IPS-NIHi11 (cell line): ENCODE measurements around the gene DRD2.
A peak's percentile ranks its signal among the peaks of the same experiment; 100 is the strongest.
"Not testable (repeated sequence)": the region's sequence is repeated elsewhere in the genome, so short reads cannot be mapped to it uniquely, and the experiment has no call there.

Experiments
- DNase-seq: peaks from one replicate; pipeline ENCODE4 v3.0.0; 2012; ENCODE audit warnings: mixed read lengths, low spot score

DRD2 gene

DNA sequence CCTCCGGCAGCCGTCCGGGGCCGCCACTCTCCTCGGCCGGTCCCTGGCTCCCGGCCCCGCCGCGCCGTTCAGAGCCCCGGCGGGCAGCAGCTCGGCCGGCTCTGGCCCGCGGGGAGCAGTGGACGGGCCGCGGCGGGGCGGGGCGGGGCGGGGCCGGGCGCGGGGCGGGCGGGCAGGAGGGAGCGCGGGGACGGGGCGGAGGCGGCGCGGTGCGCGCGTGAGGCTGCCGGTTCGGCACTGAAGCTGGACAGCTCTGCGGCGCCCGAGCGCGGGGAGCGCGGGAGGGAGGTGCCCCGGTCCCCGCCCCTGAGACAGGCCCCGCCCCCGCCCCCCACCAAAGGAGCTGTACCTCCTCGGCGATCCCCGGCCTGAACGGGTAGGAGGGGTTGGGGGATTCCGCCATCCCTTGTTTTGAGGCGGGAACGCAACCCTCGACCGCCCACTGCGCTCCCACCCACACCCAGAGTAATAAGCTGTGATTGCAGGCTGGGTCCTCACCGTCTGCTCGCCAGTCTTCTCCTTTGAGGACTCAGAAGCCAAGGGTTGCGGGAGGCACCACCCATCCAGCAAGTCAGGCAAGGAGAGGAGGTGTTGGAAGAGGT is at the start of gene DRD2:
TSS of gene DRD2 (minus strand) at position 239 of the 602 bp plus-strand sequence. CDS start 50,747 bp downstream, outside the sequence.
- DNase-seq, result peak; percentile 85

DNA sequence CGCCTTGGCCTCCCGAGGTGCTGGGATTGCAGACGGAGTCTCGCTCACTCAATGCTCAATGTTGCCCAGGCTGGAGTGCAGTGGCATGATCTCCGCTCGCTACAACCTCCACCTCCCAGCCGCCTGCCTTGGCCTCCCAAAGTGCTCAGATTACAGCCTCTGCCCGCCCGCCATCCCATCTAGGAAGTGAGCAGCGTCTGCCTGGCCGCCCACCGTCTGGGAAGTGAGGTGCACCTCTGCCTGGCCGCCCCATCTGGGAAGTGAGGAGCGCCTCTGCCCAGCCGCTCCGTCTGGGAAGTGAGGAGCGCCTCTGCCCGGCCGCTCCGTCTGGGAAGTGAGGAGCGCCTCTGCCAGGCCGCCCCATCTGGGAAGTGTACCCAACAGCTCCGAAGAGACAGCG is 48.7 kb upstream of the DRD2 start:
- DNase-seq, result not testable (repeated sequence)

DNA sequence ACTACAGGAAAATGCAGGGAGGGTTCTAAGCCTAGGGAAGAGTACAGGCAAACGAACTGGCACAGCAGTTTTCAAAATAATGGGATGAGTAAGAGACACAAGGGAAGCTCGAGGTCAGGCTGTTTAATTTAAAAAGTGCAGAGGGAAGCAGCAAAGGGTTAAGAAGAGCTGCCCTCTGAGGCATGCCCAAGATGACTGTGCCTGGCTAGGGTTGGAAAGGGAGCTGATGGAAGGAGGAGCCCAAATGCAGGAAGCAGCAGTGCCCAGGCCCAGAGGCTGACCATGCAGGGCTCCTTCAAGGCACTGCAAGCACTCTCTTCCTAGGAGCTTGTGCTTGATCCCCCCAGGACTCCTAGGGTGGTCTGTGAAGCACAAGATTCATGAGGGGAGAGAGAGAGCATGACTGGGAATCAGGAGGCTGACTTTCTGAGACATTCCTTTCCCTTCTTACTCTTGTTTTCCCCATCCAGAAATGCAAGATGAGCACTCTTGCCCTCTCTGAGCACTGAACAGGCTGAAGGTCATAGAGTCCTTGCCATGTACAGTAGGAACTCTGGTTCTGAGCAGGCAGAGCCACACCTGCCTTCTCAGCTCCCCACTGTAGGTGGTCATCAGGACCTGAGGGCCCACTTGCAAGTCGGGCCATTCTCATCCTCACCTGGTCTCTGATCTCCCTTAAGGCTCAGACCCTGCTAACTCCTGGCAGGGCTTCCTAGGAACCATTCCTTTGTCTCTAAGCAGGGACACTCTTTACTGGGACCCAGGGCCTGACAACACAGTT is 46.7 kb upstream of the DRD2 start:
- DNase-seq, result no peak

DNA sequence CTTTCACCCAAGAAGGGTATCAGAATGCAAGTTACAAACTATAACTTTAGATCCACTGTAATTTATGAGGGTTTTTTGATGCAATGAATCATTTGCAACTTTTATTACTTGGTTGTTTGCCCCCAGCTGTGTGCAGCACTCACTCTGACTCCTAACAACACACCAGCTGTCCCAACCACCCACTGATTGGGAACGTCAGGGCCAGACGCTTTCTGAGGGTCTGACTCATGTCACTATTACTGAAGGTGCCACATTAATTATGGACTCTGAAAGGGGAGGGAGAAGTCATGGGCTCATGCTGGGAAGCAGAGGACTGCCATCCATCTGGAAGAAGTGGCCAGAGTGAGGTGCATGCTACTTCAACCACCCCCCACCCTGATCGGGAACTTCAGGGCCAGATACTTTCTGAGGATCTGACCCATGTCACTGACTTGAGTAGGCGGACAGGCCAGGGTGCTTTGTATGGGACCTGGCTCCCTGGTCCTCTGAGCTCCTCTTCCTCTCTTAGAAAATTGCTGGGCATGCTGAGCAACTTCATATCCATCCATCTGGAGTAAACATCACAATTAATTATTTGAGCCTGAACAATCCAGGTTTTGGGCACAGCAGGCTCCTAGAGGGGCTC is 44.9 kb upstream of the DRD2 start:
- DNase-seq, result no peak

DNA sequence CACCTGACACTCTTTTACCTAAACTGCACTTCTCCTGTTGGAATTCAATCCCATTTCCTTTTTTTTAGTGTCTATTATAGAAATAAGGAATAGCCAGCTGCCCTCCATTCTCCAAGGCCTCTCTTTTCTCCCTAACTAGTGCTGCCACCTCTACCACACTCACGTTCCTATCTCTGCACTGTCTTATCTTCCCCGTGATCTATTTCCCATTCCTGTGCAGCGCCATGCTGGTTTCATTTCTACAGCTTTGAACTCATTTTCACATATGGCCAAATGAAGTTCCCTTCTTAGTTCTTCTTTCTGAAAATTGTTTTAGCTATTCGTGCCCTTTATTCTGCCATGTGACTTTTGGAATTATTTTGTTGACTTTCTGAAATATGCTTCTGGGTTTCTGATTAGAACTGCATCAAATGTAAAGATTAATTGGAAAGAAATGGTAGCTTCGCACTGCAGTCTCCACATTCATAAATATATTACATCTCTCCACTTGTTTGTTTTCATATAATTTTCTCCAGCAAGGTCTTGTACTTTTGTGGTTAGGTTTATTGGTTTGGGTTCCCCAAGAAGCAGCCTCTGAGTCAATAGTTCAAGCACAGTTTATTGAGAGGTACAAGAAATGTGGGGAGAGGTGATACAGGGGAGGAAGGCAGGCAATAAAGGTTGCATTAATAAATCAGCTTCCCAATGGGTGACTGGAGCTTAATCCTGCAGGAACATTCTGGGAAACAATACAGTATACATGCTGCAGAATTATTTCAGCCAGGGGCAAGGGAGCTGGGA is 43.7 kb upstream of the DRD2 start:
- no peak for DNase-seq

DNA sequence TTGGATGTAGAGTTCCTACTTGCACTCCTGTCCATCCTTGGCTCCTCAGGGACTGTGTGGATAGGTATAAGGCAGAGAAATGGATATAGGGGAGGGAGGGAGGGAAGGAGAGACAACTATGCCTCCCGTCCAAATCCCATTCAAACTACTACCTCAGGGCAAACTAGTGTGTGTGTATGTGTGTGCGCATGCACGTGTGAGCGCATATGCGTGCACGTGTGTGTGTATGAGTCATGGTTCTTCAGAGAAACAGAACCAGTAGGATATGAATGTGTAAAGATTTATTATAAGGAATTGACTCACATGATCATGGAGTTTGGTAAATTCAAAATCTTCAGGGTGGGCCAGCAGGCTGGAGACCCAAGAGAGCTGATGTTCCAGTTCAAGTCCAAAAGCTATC is 42.2 kb upstream of the DRD2 start:
- no peak for DNase-seq

DNA sequence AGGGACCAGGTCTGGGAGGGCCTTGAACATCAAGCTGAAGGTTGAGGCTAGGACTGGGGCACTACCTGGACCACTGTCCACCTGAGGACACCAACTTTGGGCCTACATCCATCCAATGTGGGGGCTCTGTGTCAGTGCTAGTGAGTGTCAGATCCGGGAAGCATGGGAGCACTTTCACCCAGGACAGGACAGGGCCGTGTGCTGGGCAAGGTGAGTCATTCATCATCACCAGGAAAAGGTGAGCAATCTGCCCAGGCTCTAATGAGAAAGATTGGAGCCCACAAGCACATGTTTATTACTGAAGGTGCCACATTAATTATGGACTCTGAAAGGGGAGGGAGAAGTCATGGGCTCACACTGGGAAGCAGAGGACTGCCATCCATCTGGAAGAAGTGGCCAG is 39.7 kb upstream of the DRD2 start:
- no peak for DNase-seq

DNA sequence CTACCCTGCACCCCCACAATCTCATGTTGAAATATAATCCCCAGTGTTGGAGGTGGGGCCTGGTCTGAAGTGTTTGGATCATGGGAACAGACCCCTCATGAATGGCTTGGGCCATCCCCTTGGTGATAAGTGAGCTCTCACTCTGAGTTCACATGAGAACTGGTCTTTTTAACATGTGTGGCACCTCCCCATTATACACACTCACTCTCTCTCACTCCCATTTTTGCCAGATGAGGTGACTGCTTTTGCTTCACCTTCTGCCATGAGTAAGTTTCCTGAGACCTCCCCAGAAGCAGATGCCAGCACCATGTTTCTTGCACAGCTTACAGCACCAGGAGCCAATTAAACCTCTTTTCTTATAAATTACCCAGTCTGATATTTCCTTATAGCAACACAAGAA is 32.1 kb upstream of the DRD2 start:
- DNase-seq, result no peak

DNA sequence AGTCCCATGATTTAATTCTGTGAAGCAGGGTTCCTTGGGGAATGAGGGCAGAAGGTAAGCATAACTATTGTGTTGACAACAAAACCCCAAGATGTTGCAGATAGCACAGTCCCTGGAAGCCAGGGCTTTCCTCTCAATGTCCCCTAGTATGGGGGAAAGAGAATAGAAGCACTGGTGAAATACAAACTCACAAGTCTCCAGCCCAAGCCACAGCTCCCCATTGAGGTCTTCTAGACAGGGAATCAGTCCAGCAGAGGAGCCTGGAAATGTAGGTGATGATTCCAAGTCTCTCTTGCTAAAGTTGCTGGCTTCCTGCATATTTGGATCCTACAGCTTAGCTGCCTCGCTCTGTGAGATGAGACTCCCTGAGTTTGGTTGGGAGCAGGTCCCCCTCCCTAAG is 31.7 kb upstream of the DRD2 start:
- no peak for DNase-seq

DNA sequence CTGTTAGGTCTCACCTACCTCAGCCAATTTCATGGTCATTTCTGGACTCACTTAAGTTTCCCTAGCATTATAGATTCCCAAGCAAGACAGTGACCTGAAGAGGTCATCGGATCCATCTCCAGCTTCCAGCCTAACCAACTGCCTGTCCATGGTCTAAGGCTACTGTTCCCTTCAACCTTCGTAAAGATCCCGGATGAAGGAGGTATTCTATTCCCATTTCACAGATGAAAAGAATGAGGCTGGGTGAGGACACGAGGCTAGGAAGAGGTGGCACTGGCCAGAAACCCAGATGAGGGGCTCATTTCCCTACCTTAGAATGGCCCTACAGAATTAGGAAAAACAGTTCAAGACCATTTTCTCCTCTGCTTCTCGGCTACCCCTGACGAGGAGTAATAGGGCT is 31.3 kb upstream of the DRD2 start:
- DNase-seq, result no peak

DNA sequence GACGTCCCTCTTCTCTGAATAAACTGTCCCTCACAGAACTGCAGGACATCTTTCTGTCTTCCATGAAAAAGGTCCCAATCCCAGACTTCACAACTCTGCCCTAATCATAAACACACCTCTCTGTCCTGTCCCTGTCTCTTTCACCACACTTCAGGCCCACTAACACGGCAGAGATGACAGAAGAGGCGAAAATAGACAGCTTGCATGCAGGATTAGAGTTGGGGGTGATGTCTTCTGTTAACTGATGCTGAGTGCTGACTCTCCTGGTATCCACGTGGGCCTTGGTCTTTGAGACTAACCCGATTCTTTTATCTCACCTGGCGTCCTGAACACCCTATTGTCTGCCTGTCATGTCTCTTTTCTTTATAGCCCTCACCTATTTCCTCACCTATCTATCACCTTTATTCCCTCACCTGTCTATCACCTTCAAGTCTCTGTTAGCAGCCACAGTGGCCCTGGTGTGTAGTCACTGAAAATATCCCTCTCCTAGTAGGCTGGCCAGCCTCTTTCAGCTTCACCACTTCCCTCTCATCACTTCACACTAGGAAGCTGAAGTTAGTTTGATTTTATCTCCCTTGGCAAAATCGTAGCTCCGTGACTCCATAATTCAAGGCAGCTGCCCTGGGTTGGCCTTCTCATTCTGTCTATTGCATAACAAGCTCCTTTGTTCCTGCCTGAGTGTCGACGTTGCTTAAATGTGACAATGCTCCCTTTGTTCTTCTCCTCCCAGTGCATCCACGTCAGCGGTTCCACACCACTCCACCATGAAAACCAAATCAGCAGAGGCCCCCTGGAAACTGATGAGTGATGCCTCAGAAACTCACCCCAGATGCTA is 30.6 kb upstream of the DRD2 start:
- no peak for DNase-seq

DNA sequence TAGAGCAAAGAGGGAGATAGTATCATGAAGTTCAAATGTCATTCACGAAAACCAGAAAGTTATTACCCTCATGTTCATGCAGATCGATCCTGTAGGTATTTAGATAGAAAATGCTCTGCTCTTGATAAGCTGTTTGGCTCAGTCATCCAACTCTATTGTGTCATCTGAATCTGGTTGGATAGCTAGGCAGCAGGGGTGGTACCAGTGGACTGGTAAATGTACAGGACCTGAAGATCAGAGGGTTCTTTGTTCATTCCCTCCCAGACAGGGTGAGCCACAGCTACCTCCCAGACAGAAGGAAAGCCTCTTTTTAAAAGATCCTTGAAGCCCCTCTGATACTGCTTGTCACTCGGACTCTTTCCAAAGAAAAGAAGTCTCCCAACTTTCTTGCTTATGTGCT is 29.8 kb upstream of the DRD2 start:
- no peak for DNase-seq

DNA sequence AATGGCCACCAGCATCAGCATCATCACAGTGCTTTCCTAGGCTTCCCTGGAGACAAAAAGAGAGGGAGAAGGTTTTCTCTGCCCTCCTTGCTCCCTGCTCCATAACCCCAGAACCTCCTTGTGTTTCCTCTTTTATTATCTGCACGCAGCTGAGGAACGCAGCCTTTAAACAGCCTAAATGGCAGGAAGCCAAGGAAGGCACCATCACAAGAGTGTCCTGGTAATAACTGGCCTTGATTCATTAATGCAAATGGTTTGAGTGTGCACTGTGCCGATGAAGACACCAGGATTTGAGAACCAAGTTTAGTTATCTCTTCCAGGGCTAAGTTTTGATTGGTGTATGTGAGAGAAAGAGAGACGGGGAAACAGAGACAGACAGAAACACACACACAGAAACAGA is 29.4 kb upstream of the DRD2 start:
- DNase-seq, result no peak

DNA sequence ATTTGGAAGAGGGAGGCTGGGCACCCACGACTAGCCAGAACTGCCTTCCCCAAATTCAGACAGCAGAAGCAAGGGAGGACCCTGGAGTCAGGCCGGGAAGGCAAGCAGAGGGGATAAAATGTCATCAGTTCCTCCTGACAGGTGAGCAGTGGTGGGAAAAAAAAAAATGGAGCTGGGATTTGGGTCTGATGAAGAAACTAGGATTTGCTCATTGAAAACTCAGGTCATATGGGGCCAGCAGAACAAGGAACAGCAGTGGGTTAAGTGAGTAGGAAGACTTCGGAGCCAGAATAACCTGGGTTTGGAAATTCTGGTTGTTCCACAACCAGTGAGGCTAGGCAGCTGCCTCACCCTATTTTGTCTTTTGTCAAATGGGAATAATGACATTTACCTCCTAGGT is 28.9 kb upstream of the DRD2 start:
- DNase-seq, result no peak

DNA sequence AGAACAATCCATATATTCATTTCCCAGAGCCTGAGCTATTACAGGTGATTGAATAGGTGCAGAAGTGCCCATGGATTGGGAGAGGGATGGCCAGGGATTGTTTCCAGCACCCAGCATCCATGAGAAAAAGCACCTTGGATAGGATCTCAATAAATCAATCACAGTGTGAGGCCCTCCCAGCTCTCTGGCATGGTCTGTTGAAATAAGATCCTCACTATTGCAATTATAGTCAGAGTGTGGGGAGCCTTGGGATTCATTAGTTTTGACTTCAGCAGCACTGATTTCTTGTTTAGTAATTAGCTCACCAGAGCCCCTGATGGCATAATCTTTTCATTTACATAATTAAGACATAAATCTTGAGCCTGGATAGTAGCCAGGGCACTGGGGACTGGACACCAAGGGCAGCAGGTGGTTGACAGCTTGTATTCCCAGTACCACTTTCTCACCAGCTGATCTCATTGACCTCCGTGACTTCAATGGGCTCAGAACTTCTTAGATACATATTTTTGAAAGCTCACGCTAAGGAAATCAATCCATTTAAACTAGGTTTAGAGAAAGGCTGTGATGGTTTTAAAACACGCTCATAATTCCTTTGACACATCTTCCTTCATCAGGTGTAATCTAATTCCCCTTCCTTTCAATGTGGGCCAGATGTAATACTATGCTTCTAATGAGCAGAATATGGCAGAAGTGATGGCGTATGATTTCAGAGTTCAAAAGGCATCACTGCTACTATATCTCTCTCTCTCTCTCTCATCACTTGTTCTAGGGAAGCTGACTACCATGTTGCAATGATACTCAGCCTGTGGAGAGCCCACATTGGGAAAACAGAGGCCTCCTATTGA is 22.1 kb upstream of the DRD2 start:
- DNase-seq, result no peak

DNA sequence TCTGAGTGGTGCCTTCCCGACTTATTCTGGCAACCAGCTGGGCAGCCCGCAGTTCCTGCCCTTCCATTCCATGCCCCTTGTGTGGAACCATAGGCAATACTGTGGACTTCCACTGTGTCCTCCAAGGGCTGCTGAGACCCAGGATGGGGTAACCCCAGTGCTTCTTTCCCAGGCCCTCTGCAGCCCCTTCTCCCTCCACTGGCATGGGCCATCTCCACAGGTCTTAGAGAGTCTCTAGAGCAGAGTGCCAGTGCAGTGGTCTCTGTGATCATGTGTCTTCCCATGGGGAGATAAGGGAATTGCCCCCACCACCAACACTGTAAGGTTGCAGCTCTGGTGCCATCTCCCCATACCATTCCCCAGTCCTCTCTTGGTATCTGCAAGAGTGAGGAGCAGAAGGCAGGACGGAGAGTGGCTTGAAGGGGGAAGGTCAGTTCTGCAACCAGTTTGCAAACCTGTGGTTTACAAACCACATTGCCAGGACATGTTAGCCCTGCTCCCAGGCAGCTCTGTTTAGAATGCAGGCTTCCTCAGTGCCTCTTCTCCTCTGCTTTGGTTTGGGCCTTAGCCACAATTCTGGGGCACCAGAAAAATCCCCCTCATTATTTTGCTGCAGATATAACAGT is 20.9 kb upstream of the DRD2 start:
- no peak for DNase-seq

DNA sequence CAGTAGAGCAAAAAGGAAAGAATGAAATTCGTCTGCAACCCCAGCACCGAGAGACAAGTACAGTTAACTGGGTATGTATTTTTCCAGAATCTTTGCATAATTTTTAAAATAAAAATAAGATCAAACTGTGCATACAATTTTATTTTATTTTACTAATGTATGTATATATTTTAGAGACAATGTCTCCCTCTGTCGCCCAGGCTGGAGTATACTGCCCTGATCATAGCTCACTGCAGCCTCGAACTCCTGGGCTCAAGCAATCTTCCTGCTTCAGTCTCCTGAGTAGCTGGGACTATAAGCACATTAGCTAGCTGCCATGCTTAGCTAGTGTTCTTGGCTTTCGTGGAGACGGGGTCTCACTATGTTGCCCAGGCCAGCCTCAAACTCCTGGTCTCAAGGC is 18.8 kb upstream of the DRD2 start:
- no peak for DNase-seq

DNA sequence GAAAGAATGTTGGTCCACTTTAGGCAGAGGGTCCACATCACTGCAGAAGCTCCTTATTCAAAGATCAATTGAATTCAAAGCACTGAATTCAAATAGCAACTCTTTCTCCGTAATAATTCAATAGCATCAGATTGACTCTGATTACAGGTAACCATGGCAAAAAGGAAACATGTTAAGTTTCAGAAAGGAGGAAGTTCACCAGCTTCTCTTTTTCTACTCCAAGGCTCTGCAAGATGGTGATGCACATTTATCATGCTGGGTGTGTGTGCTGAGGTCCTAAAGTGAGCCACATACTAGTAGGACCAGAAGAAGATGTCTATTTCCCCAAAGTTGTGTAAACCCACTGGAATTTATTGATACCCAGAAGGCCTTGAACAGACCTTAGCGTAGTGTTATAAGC is 18.0 kb upstream of the DRD2 start:
- no peak for DNase-seq

DNA sequence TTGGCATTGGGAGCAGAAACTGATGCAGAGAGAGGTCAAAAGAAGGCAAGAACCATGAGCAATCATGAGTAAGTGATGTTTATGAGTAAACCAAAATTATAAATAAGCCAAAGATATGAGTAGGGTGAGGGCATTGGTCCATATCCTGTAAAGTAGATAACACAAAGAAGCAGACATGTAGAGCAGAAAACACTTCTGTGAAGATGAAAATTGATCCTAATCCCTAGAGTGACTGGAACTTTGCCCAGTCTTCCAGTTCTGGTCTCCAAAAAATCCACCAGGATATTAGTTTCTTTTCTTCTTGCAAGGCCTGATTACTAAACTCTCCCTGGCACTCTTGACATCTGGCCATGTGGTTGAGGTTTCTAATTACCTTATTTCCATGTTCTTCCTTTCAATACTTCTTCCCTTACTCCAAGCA is 13.7 kb upstream of the DRD2 start:
- no peak for DNase-seq

DNA sequence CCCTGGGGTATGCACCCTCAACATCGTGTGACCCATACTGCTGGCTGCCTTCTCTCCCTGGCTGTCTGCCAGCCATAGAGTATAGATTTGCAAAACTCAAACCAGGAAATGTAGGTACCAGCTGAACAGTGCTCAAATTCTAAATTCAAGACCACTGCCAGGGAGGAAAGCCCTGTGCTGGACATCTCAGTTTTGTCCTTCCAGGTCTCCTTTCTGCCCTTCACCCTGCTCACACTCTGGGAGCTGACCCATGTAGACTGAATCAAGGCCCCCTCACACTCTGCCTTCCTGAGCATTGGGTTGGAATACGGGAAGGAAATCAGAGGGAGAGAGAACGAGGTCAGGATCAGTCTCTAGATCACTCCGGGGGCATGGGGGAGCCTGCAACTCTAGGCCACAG is 12.4 kb upstream of the DRD2 start:
- DNase-seq, result no peak
